ENCODE results near the gene CEP72.
"Not testable (repeated sequence)": the region's sequence is repeated elsewhere in the genome, so short reads cannot be mapped to it uniquely, and the experiment has no call there.

DNA sequence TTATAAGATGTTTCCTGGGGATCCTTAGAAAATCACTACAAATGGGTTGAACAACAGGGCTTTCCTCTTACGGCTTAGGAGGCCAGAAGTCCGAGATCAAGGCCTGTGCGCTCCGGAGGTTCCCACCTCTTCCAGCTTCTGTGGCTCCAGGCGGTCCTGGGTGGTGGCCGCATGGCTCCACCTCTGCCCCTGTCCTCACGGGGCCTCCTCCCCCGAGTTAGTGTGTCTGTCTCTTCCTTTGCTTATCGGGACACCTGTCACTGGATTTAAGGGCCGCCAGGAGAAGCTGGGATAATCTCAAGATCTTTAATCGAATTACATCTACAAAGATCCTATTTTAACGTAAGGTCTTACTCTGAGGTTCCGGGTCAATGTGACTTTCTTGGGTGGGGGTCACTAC lies 83.3 kb downstream of the CEP72 start:
- TF ChIP-seq, protein P1, sequence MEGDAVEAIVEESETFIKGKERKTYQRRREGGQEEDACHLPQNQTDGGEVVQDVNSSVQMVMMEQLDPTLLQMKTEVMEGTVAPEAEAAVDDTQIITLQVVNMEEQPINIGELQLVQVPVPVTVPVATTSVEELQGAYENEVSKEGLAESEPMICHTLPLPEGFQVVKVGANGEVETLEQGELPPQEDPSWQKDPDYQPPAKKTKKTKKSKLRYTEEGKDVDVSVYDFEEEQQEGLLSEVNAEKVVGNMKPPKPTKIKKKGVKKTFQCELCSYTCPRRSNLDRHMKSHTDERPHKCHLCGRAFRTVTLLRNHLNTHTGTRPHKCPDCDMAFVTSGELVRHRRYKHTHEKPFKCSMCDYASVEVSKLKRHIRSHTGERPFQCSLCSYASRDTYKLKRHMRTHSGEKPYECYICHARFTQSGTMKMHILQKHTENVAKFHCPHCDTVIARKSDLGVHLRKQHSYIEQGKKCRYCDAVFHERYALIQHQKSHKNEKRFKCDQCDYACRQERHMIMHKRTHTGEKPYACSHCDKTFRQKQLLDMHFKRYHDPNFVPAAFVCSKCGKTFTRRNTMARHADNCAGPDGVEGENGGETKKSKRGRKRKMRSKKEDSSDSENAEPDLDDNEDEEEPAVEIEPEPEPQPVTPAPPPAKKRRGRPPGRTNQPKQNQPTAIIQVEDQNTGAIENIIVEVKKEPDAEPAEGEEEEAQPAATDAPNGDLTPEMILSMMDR (IDR thresholded peaks at IDR 0.05), result not testable (repeated sequence)
- not testable (repeated sequence) for TF ChIP-seq POLR2A (IDR thresholded peaks at IDR 0.05)
